UCSD-AML1 (cell line): ENCODE measurements around the gene CLMN.

Source experiments
- DNase-seq: peaks from one replicate; lab custom pipeline; 2025; ENCODE audit not compliant: unreplicated experiment; lab: John Stamatoyannopoulos, UW

Gene CLMN

DNA sequence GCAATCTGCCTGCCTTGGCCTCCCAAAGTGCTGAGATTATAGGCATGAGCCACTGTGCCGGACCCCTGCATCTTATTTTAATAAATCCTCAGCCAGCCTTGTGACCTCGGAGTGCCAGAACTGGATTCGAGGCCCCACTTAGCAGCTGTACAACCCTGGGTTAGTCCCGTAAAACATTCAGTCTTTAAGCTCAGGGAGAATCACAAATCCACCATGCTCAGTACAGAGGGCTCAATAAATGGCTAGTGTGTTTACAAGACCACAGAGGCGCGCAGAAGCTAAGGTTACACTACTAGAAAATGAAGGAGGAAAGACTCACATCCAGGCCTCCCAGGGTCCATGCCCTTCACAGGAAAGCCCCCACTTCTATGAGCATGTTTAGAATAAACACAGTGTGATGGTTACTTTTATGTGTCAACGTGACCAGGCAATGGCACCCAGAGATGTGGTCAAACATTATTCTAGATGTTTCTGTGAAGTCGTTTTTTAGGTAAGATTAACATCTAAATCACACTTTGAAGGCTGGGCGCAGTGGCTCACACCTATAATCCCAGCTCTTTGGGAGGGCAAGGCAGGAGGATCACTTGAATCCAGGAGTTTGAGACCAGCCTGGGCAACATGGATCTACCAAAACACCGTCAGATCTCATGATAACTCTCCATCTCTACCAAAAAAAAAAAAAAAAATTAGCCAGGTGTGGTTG, 55.3 kb downstream of the CLMN start:
- no peak for DNase-seq

GRCh38 chr14:95263527-95264231, 56.0 kb downstream of the CLMN start:
- DNase-seq = no peak

DNA sequence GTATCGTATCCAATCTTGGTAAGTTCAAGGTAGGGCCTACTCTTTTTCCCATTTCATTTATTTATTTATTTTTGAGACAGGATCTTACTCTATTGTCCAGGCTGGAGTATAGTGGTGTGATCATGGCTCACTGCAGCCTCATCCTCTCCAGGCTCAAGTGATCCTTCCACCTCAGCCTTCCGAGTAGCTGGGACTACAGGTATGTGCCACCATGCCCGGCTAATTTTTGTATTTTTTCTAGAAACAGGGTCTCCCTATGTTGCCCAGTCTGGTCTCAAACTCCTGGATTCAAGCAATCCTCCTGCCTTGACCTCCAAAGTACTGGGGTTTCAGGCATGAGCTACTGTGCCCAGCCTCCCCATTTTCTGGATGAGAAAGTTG, 57.2 kb downstream of the CLMN start:
- DNase-seq = no peak

DNA sequence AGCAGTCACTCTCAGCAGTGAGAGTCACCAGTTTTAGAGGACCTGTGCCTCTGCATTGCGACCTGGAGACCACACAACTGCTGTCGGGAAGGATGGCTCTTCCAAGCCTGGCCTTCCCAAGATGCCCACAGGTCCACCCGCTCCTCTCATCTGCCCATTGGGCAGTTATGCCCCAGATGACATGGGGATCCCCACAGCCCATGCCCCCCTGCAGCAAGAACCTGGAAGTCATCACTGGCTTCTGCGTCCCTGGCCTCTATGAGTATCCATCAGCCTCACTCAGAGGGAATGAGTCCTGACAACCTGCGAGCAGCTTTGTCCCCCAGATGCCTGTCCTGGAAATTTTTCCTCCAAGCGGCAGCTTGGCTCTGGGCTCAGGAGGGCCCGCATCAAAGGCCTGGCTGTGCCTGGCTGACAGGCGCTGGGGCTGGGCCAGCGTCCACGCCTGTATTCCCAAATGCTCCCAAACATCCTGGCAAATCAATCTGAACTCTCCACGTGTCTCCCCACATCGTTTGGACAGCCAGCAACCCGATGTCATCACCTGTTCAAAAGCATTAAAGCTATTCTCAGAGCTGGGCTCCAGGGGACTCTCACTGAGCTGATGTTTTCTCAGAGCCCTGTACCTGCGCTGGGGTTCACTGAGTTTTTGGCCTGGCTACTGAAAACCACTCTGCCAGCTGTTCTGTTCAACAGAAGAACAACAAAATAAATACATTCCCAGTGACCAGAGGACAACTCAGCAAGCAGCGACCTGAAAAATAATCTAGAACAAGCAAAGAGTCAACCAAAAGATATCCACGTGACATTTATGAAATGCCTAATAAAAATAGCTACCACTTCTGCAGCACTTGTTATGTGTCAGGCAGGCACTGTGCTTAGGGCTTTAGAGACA, 57.8 kb downstream of the CLMN start:
- DNase-seq = no peak

DNA sequence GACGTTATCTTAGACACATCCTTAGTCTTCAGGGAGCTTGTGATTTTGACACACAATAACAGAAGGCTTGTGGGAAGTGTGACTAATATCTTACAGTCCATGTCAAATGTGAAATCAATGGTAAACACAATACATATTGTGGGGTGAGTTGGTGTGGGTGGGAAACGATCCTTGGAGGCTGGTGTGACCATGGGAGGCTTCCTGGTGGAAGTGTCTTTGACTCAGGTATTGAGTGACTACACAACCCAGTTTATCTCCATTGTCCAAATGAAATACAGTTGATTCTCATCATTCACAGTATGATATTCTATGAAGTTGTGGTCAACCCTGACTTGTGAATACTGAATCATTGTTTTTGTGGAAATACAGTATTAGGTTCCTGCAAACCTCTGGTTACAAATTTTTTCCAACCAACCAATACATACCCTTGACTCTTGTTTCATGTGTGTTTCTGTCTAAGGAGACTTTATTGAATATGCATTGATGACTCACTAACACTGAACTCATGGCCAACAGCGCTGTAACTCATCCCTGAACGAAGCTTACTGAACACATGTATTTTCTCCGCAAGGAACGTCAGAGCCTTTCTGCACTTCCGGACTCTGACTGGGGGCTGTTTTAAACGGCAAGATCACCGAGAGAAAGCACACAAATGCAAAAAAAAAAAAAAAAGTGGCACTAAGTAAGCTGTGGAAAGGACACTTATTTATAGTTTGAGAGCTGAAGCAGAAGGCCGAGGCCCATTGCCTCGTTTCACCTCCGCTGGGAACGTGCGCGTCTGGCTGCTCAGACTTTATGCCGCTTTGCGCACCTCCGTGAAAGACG, 59.0 kb downstream of the CLMN start:
- no peak for DNase-seq

- no peak for DNase-seq
Measured at GRCh38 chr14:95258754-95259593, 60.7 kb downstream of the CLMN start.

GRCh38 chr14:95258156-95258555, 61.6 kb downstream of the CLMN start:
- DNase-seq = no peak

- no peak for DNase-seq
Measured at GRCh38 chr14:95257521-95257920, 62.2 kb downstream of the CLMN start.

DNA sequence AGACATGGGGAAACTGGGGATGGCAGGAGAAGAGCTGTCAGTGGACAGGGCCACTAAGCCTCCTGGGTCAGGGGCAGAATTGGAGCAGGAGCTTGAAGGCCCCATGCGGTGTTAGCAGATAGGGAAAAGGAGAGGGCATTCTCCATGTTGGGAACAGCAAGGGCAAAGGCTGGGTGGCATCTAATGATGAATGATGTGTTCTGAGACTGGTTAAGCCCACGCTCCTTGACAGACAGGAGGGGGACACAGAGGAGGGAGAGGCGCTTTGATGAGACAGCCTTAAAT, 63.0 kb downstream of the CLMN start:
- no peak for DNase-seq

- DNase-seq = no peak
Measured at GRCh38 chr14:95256002-95256775, 63.5 kb downstream of the CLMN start.

DNA sequence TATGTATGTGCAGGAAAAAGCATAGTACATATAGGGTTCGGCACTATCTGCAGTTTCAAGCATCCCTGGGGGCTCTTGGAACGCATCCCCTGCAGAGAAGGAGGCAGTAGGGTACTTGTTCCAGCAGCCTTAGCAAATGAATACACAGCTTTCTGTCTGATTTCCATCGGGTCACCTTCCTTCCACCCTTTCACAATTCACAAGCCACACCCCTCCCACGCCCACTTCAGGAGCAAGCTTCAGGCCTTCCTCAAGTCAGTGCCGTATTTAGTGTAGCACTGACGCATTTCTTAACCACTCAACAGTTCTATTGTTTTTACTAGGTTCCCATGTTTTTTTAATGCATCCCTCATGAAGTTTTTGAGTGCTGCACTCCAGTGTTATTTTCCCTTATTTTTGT, 64.2 kb downstream of the CLMN start:
- no peak for DNase-seq

DNA sequence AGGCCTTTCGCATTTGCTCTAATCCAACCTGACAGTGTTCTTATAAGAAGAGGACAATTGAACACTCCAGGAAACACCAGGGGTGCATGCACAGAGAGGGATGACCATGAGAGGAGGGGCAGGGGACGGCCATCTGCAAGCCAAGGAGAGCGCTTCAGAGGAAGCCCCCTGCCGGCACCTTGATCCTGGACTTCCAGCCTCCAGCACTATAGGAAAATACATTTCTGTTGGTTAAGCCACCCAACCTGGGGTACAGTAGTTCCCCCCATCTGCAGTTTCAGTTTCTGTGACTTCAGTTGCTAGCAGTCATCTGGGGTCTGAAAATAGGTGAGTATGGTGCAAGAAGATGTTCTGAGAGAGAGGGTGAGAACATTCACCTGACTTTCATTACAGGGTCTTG, 64.7 kb downstream of the CLMN start:
- no peak for DNase-seq

GRCh38 chr14:95254288-95254687, 65.4 kb downstream of the CLMN start:
- DNase-seq = no peak

DNA sequence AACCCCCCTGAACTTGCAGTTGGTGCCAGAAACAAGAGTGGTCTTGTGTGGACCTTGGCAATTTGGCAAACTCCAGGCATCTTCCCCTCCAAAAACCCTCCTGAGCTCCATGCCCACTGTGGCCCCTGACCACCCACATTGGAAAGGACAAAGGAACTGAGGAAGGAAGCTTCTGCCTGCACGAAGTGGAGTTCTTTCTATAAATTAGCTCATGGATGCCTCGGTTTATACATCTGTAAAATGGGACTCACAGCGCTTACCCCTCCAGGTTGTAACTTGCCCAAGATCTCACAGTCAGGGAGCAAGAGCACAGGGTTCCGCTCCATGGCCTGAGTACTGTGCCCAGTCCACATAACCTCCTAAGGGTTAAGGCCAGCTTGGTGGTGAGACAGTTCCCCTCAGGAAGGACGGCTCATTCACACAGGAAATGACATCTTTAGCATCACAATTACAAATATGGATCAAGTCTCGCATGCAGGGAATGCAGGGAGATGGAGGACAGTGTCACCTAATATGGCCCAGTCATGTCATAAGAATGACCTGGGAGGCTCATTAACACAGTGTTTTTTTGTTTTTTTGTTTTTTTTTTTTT, 66.6 kb downstream of the CLMN start:
- no peak for DNase-seq

GRCh38 chr14:95252219-95252618, 67.5 kb downstream of the CLMN start:
- no peak for DNase-seq

DNA sequence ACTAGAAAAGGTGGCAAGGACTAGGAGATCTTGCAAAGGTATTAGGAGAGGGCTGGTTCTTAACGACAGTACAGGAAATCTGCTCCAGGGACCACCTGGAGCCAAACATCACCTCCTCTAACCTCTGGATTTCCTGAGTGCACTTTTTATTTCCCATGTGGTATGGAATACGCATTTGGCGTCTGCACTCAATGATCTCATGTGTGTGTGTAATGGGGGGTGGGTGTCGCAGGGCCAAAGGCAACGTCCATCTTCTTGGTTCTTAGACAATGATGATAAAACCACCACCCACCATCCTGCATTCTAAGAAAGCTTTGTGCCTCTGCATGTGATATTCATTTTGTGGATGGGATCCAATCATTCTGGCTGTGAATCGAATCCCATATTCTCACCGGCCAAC, 68.8 kb downstream of the CLMN start:
- DNase-seq = no peak

DNA sequence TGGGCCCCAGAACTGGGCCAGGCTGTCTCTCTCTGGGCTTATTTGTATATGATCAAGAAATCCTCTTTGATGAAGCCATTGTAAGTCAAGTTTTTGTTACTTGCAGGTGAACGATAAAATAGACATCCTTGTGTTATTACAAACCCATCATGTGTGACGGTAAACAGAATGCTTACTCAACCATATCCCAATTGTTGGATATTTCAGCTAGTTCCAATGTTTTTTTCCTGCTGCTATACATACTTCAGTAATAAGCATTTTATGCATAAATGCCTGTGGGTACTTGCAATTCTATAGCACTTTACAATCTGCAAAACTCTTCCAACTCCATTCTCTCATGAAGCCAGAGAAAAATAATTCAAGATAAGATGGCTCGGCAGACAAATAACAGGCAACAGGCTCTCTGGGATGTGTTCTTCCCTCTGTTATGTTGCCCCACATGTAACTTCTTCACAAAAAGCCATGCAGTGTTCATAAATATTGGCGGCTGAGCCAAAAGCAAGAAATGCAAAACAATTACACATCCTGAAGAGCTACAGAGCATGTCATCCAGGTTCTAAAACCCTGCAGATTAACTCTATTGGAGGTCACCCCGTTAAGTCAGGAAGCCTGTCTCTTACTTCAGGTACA, 69.5 kb downstream of the CLMN start:
- DNase-seq = no peak

DNA sequence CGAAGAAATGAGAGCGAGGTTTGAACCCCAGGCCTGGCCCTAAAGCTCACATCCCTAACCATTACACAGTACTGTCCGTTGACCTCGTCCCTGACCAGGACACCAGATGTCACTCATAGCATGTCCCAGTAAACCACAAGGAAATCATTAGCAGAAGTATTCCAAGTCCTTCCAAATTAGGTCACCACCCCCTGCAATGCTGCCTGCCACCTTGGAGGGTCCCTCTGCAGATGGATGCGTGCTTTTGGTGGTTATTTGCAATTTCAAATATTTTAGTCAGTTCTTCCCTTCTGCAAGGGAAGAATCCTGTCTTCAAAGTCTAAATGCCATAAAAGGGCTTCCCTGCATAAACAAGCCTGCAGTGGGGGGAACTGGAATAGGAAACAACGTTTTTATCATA, 71.3 kb downstream of the CLMN start:
- no peak for DNase-seq

GRCh38 chr14:95246870-95247269, 72.8 kb downstream of the CLMN start:
- DNase-seq = no peak
